MCF 10A (cell line): Measurements from ENCODE around the gene TCF4. TPM values are rescaled to one million over a fixed set of nuclear protein-coding genes. Genes with fewer than 3 reads are reported as not detected.

Experiments used
- BruUV-seq: library from RNA; stranded (reverse); fragments of 400-500 nt; replicated peaks from 2 replicates; lab custom pipeline; 2021; lab: Mats Ljungman, UMichigan
- CTCF ChIA-PET: fragments of 300-600 bp; sonication (Branson Sonifier 250); formaldehyde crosslinking; extraction: SDS; loops from one replicate; lab custom pipeline; 2021; ENCODE audit warnings: antibody characterized with exemption, inconsistent platforms; lab: Yijun Ruan, JAX
- POLR2A ChIA-PET: fragments of 300-600, 350-650 bp; sonication (Branson Sonifier 250); formaldehyde crosslinking; extraction: SDS; loops from one replicate; lab custom pipeline; 2020; ENCODE audit warnings: antibody characterized with exemption, inconsistent platforms; lab: Yijun Ruan, JAX
- DNase-seq: peaks from one replicate; pipeline ENCODE4 v3.0.0-alpha.2; 2018; ENCODE audit not compliant: unreplicated experiment
- H3K27ac Mint-ChIP-seq: one replicate; pipeline ENCODE4 v1.8.0; 2022; ENCODE audit warnings: mild to moderate bottlenecking, low read depth, mixed read lengths; ENCODE audit not compliant: unreplicated experiment
- H3K27me3 Mint-ChIP-seq: one replicate; pipeline ENCODE4 v1.8.0; 2022; ENCODE audit warnings: mixed read lengths; ENCODE audit not compliant: insufficient read depth, unreplicated experiment
- H3K36me3 Mint-ChIP-seq: one replicate; pipeline ENCODE4 v1.8.0; 2022; ENCODE audit warnings: mild to moderate bottlenecking, moderate library complexity, mixed read lengths; ENCODE audit not compliant: insufficient read depth, unreplicated experiment
- H3K4me1 Mint-ChIP-seq: one replicate; pipeline ENCODE4 v1.8.0; 2022; ENCODE audit warnings: mixed read lengths; ENCODE audit not compliant: insufficient read depth, unreplicated experiment
- H3K4me3 Mint-ChIP-seq: one replicate; pipeline ENCODE4 v1.8.0; 2022; ENCODE audit warnings: mild to moderate bottlenecking, moderate library complexity, mixed read lengths; ENCODE audit not compliant: unreplicated experiment
- H3K9me3 Mint-ChIP-seq: one replicate; pipeline ENCODE4 v1.8.0; 2022; ENCODE audit warnings: mixed read lengths; ENCODE audit not compliant: unreplicated experiment
- intact Hi-C: fragments of 100-400 bp; cut with micrococcal nuclease; formaldehyde crosslinking; loops from 2 replicates; pipeline ENCODE4 v1.14.1; 2022
- total RNA-seq: library from RNA; stranded (reverse); gene quantifications from 2 replicates; pipeline ENCODE4 v1.2.3, GENCODE V29; 2022
- TF ChIP-seq, protein P1 (sequence below): fragments of 200-600 bp; IDR thresholded peaks from one replicate; pipeline ENCODE4 v1.8.0; 2022; ENCODE audit warnings: antibody characterized with exemption, mild to moderate bottlenecking; ENCODE audit not compliant: unreplicated experiment

The TCF4 gene
- total RNA-seq, 1 experiment from 2014 or later, result 6.2 TPM

DNA sequence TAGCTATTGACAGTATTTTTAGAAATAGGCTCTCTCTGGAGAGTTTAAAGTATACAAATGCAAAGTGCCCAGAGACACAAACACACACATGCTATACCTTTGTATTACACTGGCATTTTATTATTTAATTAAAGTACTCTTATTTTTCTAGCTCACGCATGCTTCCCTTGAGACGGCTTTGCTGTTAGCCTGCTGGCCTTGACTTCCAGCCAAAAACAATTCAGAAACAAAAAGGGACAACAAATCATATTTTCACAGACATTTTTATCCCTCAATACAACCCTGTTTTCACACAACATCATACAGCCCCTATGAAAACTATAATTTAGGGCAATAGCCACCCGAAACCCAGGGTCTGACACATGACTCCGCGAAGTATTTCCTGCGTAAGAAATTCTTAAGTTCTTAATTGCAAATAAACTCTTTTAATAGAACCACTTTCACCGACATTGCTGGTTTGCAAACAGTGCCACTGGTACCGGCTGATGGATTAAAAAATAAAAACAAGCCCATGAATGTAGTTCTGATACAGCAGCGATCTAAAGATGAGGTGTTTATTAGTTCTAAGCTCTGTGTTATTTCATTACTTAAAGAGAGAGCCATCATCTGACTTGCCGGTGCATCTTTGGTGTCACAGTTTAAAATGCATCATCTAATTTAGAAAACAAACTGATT, 185.1 kb downstream of the TCF4 start:
- Mint-ChIP-seq H3K27me3 (no peaks in the 10 kb centered on the region), H3K27ac (no peak overlapping the region), H3K4me3 (no peak overlapping the region), H3K9me3 (no peaks in the 10 kb centered on the region), H3K36me3 (peaks cover 6% of the 10 kb centered on the region), H3K4me1 (peaks cover 15% of the 10 kb centered on the region)
- intact Hi-C loops, result no loop called here
- DNase-seq, result no peak
- BruUV-seq, result no TSS peak
- ChIA-PET POLR2A (interaction anchor here (0.7 to 1.2 kb wide), 2 partner anchors 9 kb away, joined by 4 read pairs; no protein-coding TSS in a partner anchor), CTCF (interaction anchor here (0.6 to 1.5 kb wide), 3 partner anchors 12 to 915 kb away, joined by 3 to 6 read pairs (median 3); no protein-coding TSS in a partner anchor)
- TF ChIP-seq, protein P1, sequence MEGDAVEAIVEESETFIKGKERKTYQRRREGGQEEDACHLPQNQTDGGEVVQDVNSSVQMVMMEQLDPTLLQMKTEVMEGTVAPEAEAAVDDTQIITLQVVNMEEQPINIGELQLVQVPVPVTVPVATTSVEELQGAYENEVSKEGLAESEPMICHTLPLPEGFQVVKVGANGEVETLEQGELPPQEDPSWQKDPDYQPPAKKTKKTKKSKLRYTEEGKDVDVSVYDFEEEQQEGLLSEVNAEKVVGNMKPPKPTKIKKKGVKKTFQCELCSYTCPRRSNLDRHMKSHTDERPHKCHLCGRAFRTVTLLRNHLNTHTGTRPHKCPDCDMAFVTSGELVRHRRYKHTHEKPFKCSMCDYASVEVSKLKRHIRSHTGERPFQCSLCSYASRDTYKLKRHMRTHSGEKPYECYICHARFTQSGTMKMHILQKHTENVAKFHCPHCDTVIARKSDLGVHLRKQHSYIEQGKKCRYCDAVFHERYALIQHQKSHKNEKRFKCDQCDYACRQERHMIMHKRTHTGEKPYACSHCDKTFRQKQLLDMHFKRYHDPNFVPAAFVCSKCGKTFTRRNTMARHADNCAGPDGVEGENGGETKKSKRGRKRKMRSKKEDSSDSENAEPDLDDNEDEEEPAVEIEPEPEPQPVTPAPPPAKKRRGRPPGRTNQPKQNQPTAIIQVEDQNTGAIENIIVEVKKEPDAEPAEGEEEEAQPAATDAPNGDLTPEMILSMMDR, result no peak

DNA sequence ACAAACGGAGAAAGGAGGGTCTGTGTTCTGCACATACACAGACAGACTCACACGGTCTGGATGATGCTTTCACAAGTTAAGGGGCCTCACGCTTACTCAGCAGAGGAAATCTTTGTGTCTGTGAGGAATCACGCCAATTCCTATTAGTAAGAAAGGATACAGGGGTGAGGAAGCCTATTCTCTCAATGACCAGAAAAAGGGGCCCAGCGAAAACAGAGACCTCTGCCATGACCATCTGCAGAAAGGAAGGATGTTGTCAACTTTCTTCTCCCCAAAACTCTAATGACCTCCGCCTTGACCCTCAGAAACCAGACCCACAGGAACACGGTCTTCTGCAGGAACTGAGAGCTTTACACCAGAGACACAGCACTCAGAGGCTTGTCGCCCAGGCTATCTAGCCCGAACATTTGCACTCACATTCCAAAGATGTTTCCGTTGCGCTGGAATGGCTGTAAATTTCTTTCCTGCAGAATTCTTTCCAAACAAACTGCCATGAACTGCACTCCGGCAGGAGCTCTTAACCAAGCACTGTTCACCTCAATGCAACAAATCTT, 186.3 kb downstream of the TCF4 start:
- intact Hi-C loops, result no loop called here
- BruUV-seq, result no TSS peak
- no peak overlapping the region for H3K27ac Mint-ChIP-seq
- peaks cover 6% of the 10 kb centered on the region for H3K36me3 Mint-ChIP-seq
- no peak for DNase-seq
- peaks cover 15% of the 10 kb centered on the region for H3K4me1 Mint-ChIP-seq
- ChIA-PET POLR2A (interaction anchor here (0.6 kb wide), 1 partner anchor 1846 kb away, joined by 4 read pairs; no protein-coding TSS in a partner anchor), CTCF (interaction anchor here (0.5 to 1.5 kb wide), 4 partner anchors 14 to 450 kb away, joined by 3 to 9 read pairs (median 4); no protein-coding TSS in a partner anchor)
- TF ChIP-seq, protein P1, result no peak
- no peaks in the 10 kb centered on the region for H3K9me3 Mint-ChIP-seq
- H3K4me3 Mint-ChIP-seq, result no peak overlapping the region
- H3K27me3 Mint-ChIP-seq, result no peaks in the 10 kb centered on the region

DNA sequence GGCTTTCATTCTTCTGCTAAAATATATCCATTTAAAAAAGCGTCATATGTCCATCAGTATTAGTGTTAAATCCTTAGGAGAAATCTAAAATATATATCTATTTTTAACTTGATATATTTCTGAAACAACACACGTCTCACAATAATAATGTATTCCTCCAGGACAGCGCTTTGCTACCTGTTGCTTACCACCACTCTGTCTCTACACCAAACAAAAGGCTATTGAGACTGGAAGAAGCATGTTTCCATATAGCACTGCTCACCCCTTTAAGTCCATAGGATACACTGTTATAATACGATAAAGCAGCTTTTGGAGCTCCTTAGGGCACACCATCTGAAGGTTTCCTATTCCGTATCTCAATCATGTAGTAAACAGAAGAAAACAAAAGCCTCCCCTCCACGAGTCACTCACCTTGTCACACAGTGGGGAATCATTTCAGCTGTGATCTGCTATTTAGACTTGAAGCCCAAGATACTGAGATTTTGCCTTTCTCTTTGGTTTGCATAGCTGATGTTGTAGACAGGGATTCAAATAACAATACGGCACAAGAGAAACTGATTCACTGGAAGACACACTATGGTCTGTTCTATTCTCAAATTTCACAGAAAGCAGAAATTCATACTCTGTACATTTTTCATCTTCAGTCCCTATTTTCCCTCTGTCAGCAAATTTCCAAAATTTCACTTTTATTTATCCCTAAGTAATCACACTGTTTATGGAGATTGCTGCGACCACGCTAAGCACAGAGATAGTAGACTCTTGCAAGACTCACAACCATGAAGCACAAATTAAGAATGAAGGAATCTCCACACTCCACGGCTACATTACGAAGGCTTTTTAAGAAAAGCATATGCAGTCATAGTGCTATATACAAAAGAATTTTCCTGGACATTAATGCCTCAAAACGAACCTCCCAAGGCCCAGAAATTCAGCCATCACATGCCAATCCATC, 187.1 kb downstream of the TCF4 start:
- TF ChIP-seq, protein P1, result no peak
- Mint-ChIP-seq H3K4me1 (peaks cover 9% of the 10 kb centered on the region), H3K27me3 (no peaks in the 10 kb centered on the region), H3K36me3 (no peaks in the 10 kb centered on the region), H3K9me3 (no peaks in the 10 kb centered on the region), H3K4me3 (no peak overlapping the region), H3K27ac (no peak overlapping the region)
- ChIA-PET CTCF (interaction anchor here (2.0 kb wide), 1 partner anchor 14 kb away, joined by 12 read pairs; no protein-coding TSS in a partner anchor), POLR2A (interaction anchor here (0.6 kb wide), 1 partner anchor 83 kb away, joined by 3 read pairs; no protein-coding TSS in a partner anchor)
- no peak for DNase-seq
- intact Hi-C loops, result no loop called here
- no TSS peak for BruUV-seq
